ENCODE data around the gene GAGE12D.
"Not testable (repeated sequence)": the region's sequence is repeated elsewhere in the genome, so short reads cannot be mapped to it uniquely, and the experiment has no call there.

GAGE12D gene

GRCh38 chrX:49541433-49541832, at the start of gene GAGE12D:
Gene GAGE12D, plus strand, starts transcription at chrX:49541733. Its CDS starts 1,155 bp downstream, at chrX:49542888.
- H3K4me3 ChIP-seq (ENCODE audit: control insufficient read depth, low read depth, low read length); DNase-seq (ENCODE audit: low read depth): not testable (repeated sequence)

GRCh38 chrX:49531877-49532276, 9.7 kb upstream of the GAGE12D start, which contains the start of gene GAGE12C:
Gene GAGE12C, plus strand, starts transcription at chrX:49532177. Its CDS starts 1,155 bp downstream, at chrX:49533332.
- H3K4me3 ChIP-seq (ENCODE audit: control insufficient read depth, low read depth, low read length); DNase-seq (ENCODE audit: low read depth): not testable (repeated sequence)

- not testable (repeated sequence) for DNase-seq (ENCODE audit: low read depth); H3K4me3 ChIP-seq (ENCODE audit: control insufficient read depth, low read depth, low read length)
These were observed 9.5 kb downstream of the GAGE12D start, which contains the start of gene GAGE12E for GRCh38 chrX:49550989-49551388. Gene GAGE12E, plus strand, starts transcription at chrX:49551289. Its CDS starts 1,155 bp downstream, at chrX:49552444.

GRCh38 chrX:49560542-49560941, 19.0 kb downstream of the GAGE12D start, which contains the start of gene GAGE12F:
Gene GAGE12F, plus strand, starts transcription at chrX:49560842. Its CDS starts 1,155 bp downstream, at chrX:49561997.
- H3K4me3 ChIP-seq (ENCODE audit: control insufficient read depth, low read depth, low read length), result not testable (repeated sequence)

GRCh38 chrX:49568728-49569127, 27.2 kb downstream of the GAGE12D start:
- DNase-seq (ENCODE audit: low read depth), result not testable (repeated sequence)

More at GRCh38 chrX:49560542-49560941, 19.0 kb downstream of the GAGE12D start, which contains the start of gene GAGE12F:
- DNase-seq (ENCODE audit: low read depth), result not testable (repeated sequence)

GRCh38 chrX:49569152-49569551, 27.6 kb downstream of the GAGE12D start:
- not testable (repeated sequence) for H3K4me3 ChIP-seq (ENCODE audit: control insufficient read depth, low read depth, low read length); DNase-seq (ENCODE audit: low read depth)

More at GRCh38 chrX:49568728-49569127, 27.2 kb downstream of the GAGE12D start:
- H3K4me3 ChIP-seq (ENCODE audit: control insufficient read depth, low read depth, low read length), result not testable (repeated sequence)

- not testable (repeated sequence) for DNase-seq (ENCODE audit: low read depth); H3K4me3 ChIP-seq (ENCODE audit: control insufficient read depth, low read depth, low read length)
These were observed 28.6 kb downstream of the GAGE12D start, which contains the start of gene GAGE12G for GRCh38 chrX:49570100-49570499. Gene GAGE12G, plus strand, starts transcription at chrX:49570400. Its CDS starts 1,155 bp downstream, at chrX:49571555.

- DNase-seq (ENCODE audit: low read depth); H3K4me3 ChIP-seq (ENCODE audit: control insufficient read depth, low read depth, low read length): not testable (repeated sequence)
These were observed 38.1 kb downstream of the GAGE12D start, which contains the start of gene GAGE12H for GRCh38 chrX:49579649-49580048. Gene GAGE12H, plus strand, starts transcription at chrX:49579949. Its CDS starts 1,155 bp downstream, at chrX:49581104.

GRCh38 chrX:49589196-49589595, 47.7 kb downstream of the GAGE12D start, which contains the start of gene GAGE2A:
Gene GAGE2A, plus strand, starts transcription at chrX:49589496. Its CDS starts 1,155 bp downstream, at chrX:49590651.
- not testable (repeated sequence) for DNase-seq (ENCODE audit: low read depth)

GRCh38 chrX:49589769-49590478, 48.4 kb downstream of the GAGE12D start:
- not testable (repeated sequence) for DNase-seq (ENCODE audit: low read depth)

More at GRCh38 chrX:49589196-49589595, 47.7 kb downstream of the GAGE12D start, which contains the start of gene GAGE2A:
- H3K4me3 ChIP-seq (ENCODE audit: control insufficient read depth, low read depth, low read length), result not testable (repeated sequence)

GRCh38 chrX:49590488-49590887, 49.0 kb downstream of the GAGE12D start:
- not testable (repeated sequence) for DNase-seq (ENCODE audit: low read depth); H3K4me3 ChIP-seq (ENCODE audit: control insufficient read depth, low read depth, low read length)

More at GRCh38 chrX:49589769-49590478, 48.4 kb downstream of the GAGE12D start:
- not testable (repeated sequence) for H3K4me3 ChIP-seq (ENCODE audit: control insufficient read depth, low read depth, low read length)
